GM15510 (cell line): ENCODE results near the gene NFIB.

Source experiments
- POLR2A ChIP-seq: IDR thresholded peaks from 3 replicates; pipeline ENCODE4 v1.6.1; 2011; ENCODE audit warnings: borderline replicate concordance; ENCODE audit not compliant: insufficient read length; ENCODE audit errors: extremely low read depth

NFIB gene

GRCh38 chr9:14318361-14318760, 4.4 kb upstream of the NFIB start:
- no peak for TF ChIP-seq POLR2A

- TF ChIP-seq POLR2A, result no peak
These were observed 3.9 kb upstream of the NFIB start for GRCh38 chr9:14317667-14318320.

GRCh38 chr9:14316602-14317300, 2.8 kb upstream of the NFIB start:
- no peak for TF ChIP-seq POLR2A

GRCh38 chr9:14315875-14316601, 2.1 kb upstream of the NFIB start:
- TF ChIP-seq POLR2A, result no peak

GRCh38 chr9:14314929-14315874, 1.3 kb upstream of the NFIB start:
- no peak for TF ChIP-seq POLR2A

- no peak for TF ChIP-seq POLR2A
These were observed 535 bp upstream of the NFIB start for GRCh38 chr9:14314424-14314928.

GRCh38 chr9:14313378-14313940, 482 bp downstream of the NFIB start:
- no peak for TF ChIP-seq POLR2A

GRCh38 chr9:14312719-14313377, 1.1 kb downstream of the NFIB start:
- no peak for TF ChIP-seq POLR2A

- TF ChIP-seq POLR2A, result no peak
These were observed 1.8 kb downstream of the NFIB start for GRCh38 chr9:14311956-14312685.

- TF ChIP-seq POLR2A, result no peak
These were observed 2.6 kb downstream of the NFIB start for GRCh38 chr9:14311171-14311949.

GRCh38 chr9:14310311-14310710, 3.6 kb downstream of the NFIB start:
- no peak for TF ChIP-seq POLR2A

GRCh38 chr9:14309403-14309802, 4.5 kb downstream of the NFIB start:
- no peak for TF ChIP-seq POLR2A

GRCh38 chr9:14308853-14309145, 5.1 kb downstream of the NFIB start:
- no peak for TF ChIP-seq POLR2A
